Activated CD8-positive, alpha-beta memory T cell treated with anti-CD3 and anti-CD28 coated beads, Interleukin-2, amount 50 U/mL, for 1 hour (primary cell): Measurements from ENCODE around the gene GMNC.

Experiments used
- DNase-seq: peaks from one replicate; pipeline ENCODE4 v3.0.0-alpha.2; 2020; ENCODE audit errors: extremely low read depth

GMNC gene

GRCh38 chr3:190849607-190850006 is 12.9 kb downstream of the GMNC start:
- DNase-seq = no peak

- DNase-seq = no peak
These were observed 13.6 kb downstream of the GMNC start for GRCh38 chr3:190848870-190849269.

- no peak for DNase-seq
These were observed 15.1 kb downstream of the GMNC start for GRCh38 chr3:190847436-190847835.

- DNase-seq = no peak
These were observed 22.3 kb downstream of the GMNC start for GRCh38 chr3:190840146-190840545.

GRCh38 chr3:190831225-190831624 is 31.3 kb downstream of the GMNC start:
- no peak for DNase-seq

- DNase-seq = no peak
These were observed 32.5 kb downstream of the GMNC start for GRCh38 chr3:190830031-190830430.

GRCh38 chr3:190826018-190826417 is 36.5 kb downstream of the GMNC start:
- DNase-seq = no peak

GRCh38 chr3:190825386-190826016 is 37.0 kb downstream of the GMNC start:
- no peak for DNase-seq

- no peak for DNase-seq
These were observed 50.6 kb downstream of the GMNC start for GRCh38 chr3:190811775-190812480.

- DNase-seq = no peak
These were observed 51.5 kb downstream of the GMNC start for GRCh38 chr3:190810957-190811356.

GRCh38 chr3:190809351-190809750 is 53.1 kb downstream of the GMNC start:
- no peak for DNase-seq

GRCh38 chr3:190807719-190808375 is 54.6 kb downstream of the GMNC start:
- DNase-seq = no peak
